ENCODE data around the gene FUBP1. TPM values are rescaled to one million over a fixed set of nuclear protein-coding genes. Genes with fewer than 3 reads are reported as not detected.
A peak's percentile ranks its signal among the peaks of the same experiment; 100 is the strongest.

FUBP1 gene
- total RNA-seq, 2 donors from 2014 or later, result 73.8 to 118 TPM

- H3K9me3 ChIP-seq, result no peaks in the 10 kb centered on the region
- TF ChIP-seq CTCF (IDR thresholded peaks at IDR 0.05), result no peak
- no peak for DNase-seq (ENCODE audit: low spot score)
- peak overlapping the region; percentile 1 to 48 for H3K27ac ChIP-seq
- H3K27me3 ChIP-seq (replicated peaks; ENCODE audit: insufficient read depth), result no peaks in the 10 kb centered on the region
- H3K4me3 ChIP-seq, result peak overlapping the region; percentile 79
- peaks cover 9% of the 10 kb centered on the region for H3K36me3 ChIP-seq
- H3K4me1 ChIP-seq (ENCODE audit: control insufficient read depth in 1 of 2, low read depth in 2 of 2), result peaks cover 23 to 45% of the 10 kb centered on the region in 2 donors
- ATAC-seq (ENCODE audit: insufficient number of reproducible peaks, low FRiP score, low read depth), result no peak
Measured at GRCh38 chr1:78009836-78010235, 31.0 kb upstream of the FUBP1 start.

GRCh38 chr1:78009276-78009675 is 30.4 kb upstream of the FUBP1 start:
- Histone ChIP-seq H3K27ac (peak overlapping the region; percentile 1 to 48), H3K9me3 (no peaks in the 10 kb centered on the region), H3K36me3 (peaks cover 9% of the 10 kb centered on the region), H3K4me3 (peak overlapping the region; percentile 79), H3K27me3 (replicated peaks; ENCODE audit: insufficient read depth) (no peaks in the 10 kb centered on the region), H3K4me1 (ENCODE audit: control insufficient read depth in 1 of 2, low read depth in 2 of 2) (peaks cover 22 to 39% of the 10 kb centered on the region in 2 donors)
- DNase-seq (ENCODE audit: low spot score) (no peak), ATAC-seq (ENCODE audit: insufficient number of reproducible peaks, low FRiP score, low read depth) (no peak)
- TF ChIP-seq CTCF (IDR thresholded peaks at IDR 0.05), result no peak

GRCh38 chr1:78007677-78008341 is 28.9 kb upstream of the FUBP1 start:
- peak overlapping the region; percentile 11 to 91 for H3K27ac ChIP-seq

GRCh38 chr1:78006521-78006920 is 27.6 kb upstream of the FUBP1 start:
- DNase-seq (ENCODE audit: low spot score) (no peak), ATAC-seq (ENCODE audit: insufficient number of reproducible peaks, low FRiP score, low read depth) (no peak)
- no peak for TF ChIP-seq CTCF (IDR thresholded peaks at IDR 0.05)
- H3K36me3 ChIP-seq, result no peaks in the 10 kb centered on the region
- H3K27me3 ChIP-seq (replicated peaks; ENCODE audit: insufficient read depth), result no peaks in the 10 kb centered on the region
- H3K4me1 ChIP-seq (ENCODE audit: control insufficient read depth in 1 of 2, low read depth in 2 of 2), result peaks cover 19 to 38% of the 10 kb centered on the region in 2 donors
- H3K27ac ChIP-seq, result peak overlapping the region; percentile 89 to 91
- H3K9me3 ChIP-seq, result no peaks in the 10 kb centered on the region
- H3K4me3 ChIP-seq, result peak overlapping the region; percentile 79

More at GRCh38 chr1:78007677-78008341, 28.9 kb upstream of the FUBP1 start:
- DNase-seq (ENCODE audit: low spot score) (no peak), ATAC-seq (ENCODE audit: insufficient number of reproducible peaks, low FRiP score, low read depth) (no peak)
- Histone ChIP-seq H3K9me3 (no peaks in the 10 kb centered on the region), H3K27me3 (replicated peaks; ENCODE audit: insufficient read depth) (no peaks in the 10 kb centered on the region), H3K36me3 (peaks cover under 1% of the 10 kb centered on the region), H3K4me3 (peak overlapping the region; percentile 79), H3K4me1 (ENCODE audit: control insufficient read depth in 1 of 2, low read depth in 2 of 2) (peaks cover 19 to 41% of the 10 kb centered on the region in 2 donors)
- TF ChIP-seq CTCF (IDR thresholded peaks at IDR 0.05), result no peak

- Histone ChIP-seq H3K4me3 (peak overlapping the region; percentile 79), H3K27me3 (replicated peaks; ENCODE audit: insufficient read depth) (no peaks in the 10 kb centered on the region), H3K9me3 (no peaks in the 10 kb centered on the region), H3K4me1 (ENCODE audit: control insufficient read depth in 1 of 2, low read depth in 2 of 2) (peaks cover 11 to 30% of the 10 kb centered on the region in 2 donors), H3K36me3 (no peaks in the 10 kb centered on the region), H3K27ac (peak overlapping the region; percentile 89 to 91)
- no peak for ATAC-seq (ENCODE audit: insufficient number of reproducible peaks, low FRiP score, low read depth)
- TF ChIP-seq CTCF (IDR thresholded peaks at IDR 0.05), result no peak
- no peak for DNase-seq (ENCODE audit: low spot score)
Measured at GRCh38 chr1:78005755-78006154, 26.9 kb upstream of the FUBP1 start.
